Measurements from ENCODE around the gene TPK1.

TPK1 gene

GRCh38 chr7:144606261-144606660, 229.6 kb downstream of the TPK1 start:
- TF ChIP-seq CTCF (IDR thresholded peaks at IDR 0.05; ENCODE audit: low read depth, low read length, missing control alignments), result no peak
- in situ Hi-C loops (cut with HindIII; ENCODE audit: low sequenced_read_pairs), result no loop called here
- H3K4me3 ChIP-seq (ENCODE audit: low read depth, low read length), result no peak overlapping the region
- no peak for DNase-seq (ENCODE audit: low read depth)

GRCh38 chr7:144596953-144597352, 238.9 kb downstream of the TPK1 start:
- no peak overlapping the region for H3K4me3 ChIP-seq (ENCODE audit: low read depth, low read length)
- in situ Hi-C loops (cut with HindIII; ENCODE audit: low sequenced_read_pairs), result no loop called here
- TF ChIP-seq CTCF (IDR thresholded peaks at IDR 0.05; ENCODE audit: low read depth, low read length, missing control alignments), result no peak

GRCh38 chr7:144594580-144594979, 241.3 kb downstream of the TPK1 start:
- in situ Hi-C loops (cut with HindIII; ENCODE audit: low sequenced_read_pairs), result no loop called here
- H3K4me3 ChIP-seq (ENCODE audit: low read depth, low read length), result no peak overlapping the region
- no peak for TF ChIP-seq CTCF (IDR thresholded peaks at IDR 0.05; ENCODE audit: low read depth, low read length, missing control alignments)
- DNase-seq (ENCODE audit: low read depth), result no peak

More at GRCh38 chr7:144596953-144597352, 238.9 kb downstream of the TPK1 start:
- DNase-seq (ENCODE audit: low read depth), result no peak

- no peak for TF ChIP-seq CTCF (IDR thresholded peaks at IDR 0.05; ENCODE audit: low read depth, low read length, missing control alignments)
- DNase-seq (ENCODE audit: low read depth), result peak; percentile 3
- no peak overlapping the region for H3K4me3 ChIP-seq (ENCODE audit: low read depth, low read length)
- in situ Hi-C loops (cut with HindIII; ENCODE audit: low sequenced_read_pairs), result no loop called here
These were observed 247.2 kb downstream of the TPK1 start for GRCh38 chr7:144588559-144589051.

- no peak for DNase-seq (ENCODE audit: low read depth)
- no peak overlapping the region for H3K4me3 ChIP-seq (ENCODE audit: low read depth, low read length)
- in situ Hi-C loops (cut with HindIII; ENCODE audit: low sequenced_read_pairs), result no loop called here
- TF ChIP-seq CTCF (IDR thresholded peaks at IDR 0.05; ENCODE audit: low read depth, low read length, missing control alignments), result no peak
These were observed 248.2 kb downstream of the TPK1 start for GRCh38 chr7:144587701-144588100.

GRCh38 chr7:144584726-144585125, 251.1 kb downstream of the TPK1 start:
- in situ Hi-C loops (cut with HindIII; ENCODE audit: low sequenced_read_pairs), result no loop called here
- no peak for TF ChIP-seq CTCF (IDR thresholded peaks at IDR 0.05; ENCODE audit: low read depth, low read length, missing control alignments)
- no peak for DNase-seq (ENCODE audit: low read depth)
- H3K4me3 ChIP-seq (ENCODE audit: low read depth, low read length), result no peak overlapping the region

- H3K4me3 ChIP-seq (ENCODE audit: low read depth, low read length), result no peak overlapping the region
- no peak for TF ChIP-seq CTCF (IDR thresholded peaks at IDR 0.05; ENCODE audit: low read depth, low read length, missing control alignments)
- in situ Hi-C loops (cut with HindIII; ENCODE audit: low sequenced_read_pairs), result no loop called here
- DNase-seq (ENCODE audit: low read depth), result no peak
These were observed 256.2 kb downstream of the TPK1 start for GRCh38 chr7:144579687-144580086.
